HG03135 (cell line): ENCODE results near the gene BEND6.
A peak's percentile ranks its signal among the peaks of the same experiment; 100 is the strongest.
"Not testable (repeated sequence)": the region's sequence is repeated elsewhere in the genome, so short reads cannot be mapped to it uniquely, and the experiment has no call there.

Experiments used
- ATAC-seq: cut with Tn5 transposase; IDR thresholded peaks from one replicate; pipeline ENCODE4 v1.9.1; 2021; ENCODE audit warnings: mild to moderate bottlenecking, moderate library complexity; ENCODE audit not compliant: unreplicated experiment

Gene BEND6

GRCh38 chr6:57026001-57026400, 71.1 kb downstream of the BEND6 start:
- ATAC-seq, result no peak

- ATAC-seq, result no peak
Observed at GRCh38 chr6:57027301-57027700, 72.4 kb downstream of the BEND6 start.

- ATAC-seq, result no peak
Observed at GRCh38 chr6:57029213-57029612, 74.3 kb downstream of the BEND6 start.

GRCh38 chr6:57033228-57033627, 78.3 kb downstream of the BEND6 start:
- ATAC-seq, result no peak

- ATAC-seq, result no peak
Observed at GRCh38 chr6:57035549-57035948, 80.6 kb downstream of the BEND6 start.

- no peak for ATAC-seq
Observed at GRCh38 chr6:57038906-57039305, 84.0 kb downstream of the BEND6 start.

- no peak for ATAC-seq
Observed at GRCh38 chr6:57040011-57040410, 85.1 kb downstream of the BEND6 start.

GRCh38 chr6:57044061-57044460, 89.2 kb downstream of the BEND6 start:
- ATAC-seq, result not testable (repeated sequence)

- ATAC-seq, result no peak
Observed at GRCh38 chr6:57044568-57044967, 89.7 kb downstream of the BEND6 start.

GRCh38 chr6:57046332-57047256, 91.7 kb downstream of the BEND6 start, which contains the start of gene KIAA1586:
TSS of gene KIAA1586 (plus strand) at chr6:57046693. CDS start at chr6:57046756, 63 bp downstream.
- peak; percentile 90 for ATAC-seq

GRCh38 chr6:57047257-57047585, 92.3 kb downstream of the BEND6 start:
- ATAC-seq, result peak; percentile 22

- not testable (repeated sequence) for ATAC-seq
Observed at GRCh38 chr6:57047859-57048258, 93.0 kb downstream of the BEND6 start.

GRCh38 chr6:57048577-57048976, 93.7 kb downstream of the BEND6 start:
- no peak for ATAC-seq

GRCh38 chr6:57063847-57064246, 108.9 kb downstream of the BEND6 start:
- ATAC-seq, result no peak

- ATAC-seq, result no peak
Observed at GRCh38 chr6:57064809-57065208, 109.9 kb downstream of the BEND6 start.

- no peak for ATAC-seq
Observed at GRCh38 chr6:57068061-57068460, 113.2 kb downstream of the BEND6 start.

- no peak for ATAC-seq
Observed at GRCh38 chr6:57069228-57069627, 114.3 kb downstream of the BEND6 start.

GRCh38 chr6:57069920-57070331, 115.0 kb downstream of the BEND6 start:
- no peak for ATAC-seq

GRCh38 chr6:57072108-57072507, 117.2 kb downstream of the BEND6 start:
- no peak for ATAC-seq

- no peak for ATAC-seq
Observed at GRCh38 chr6:57074383-57074782, 119.5 kb downstream of the BEND6 start.

- ATAC-seq, result no peak
Observed at GRCh38 chr6:57075092-57075491, 120.2 kb downstream of the BEND6 start.
